ENCODE measurements around the gene NRAP.
A peak's percentile ranks its signal among the peaks of the same experiment; 100 is the strongest.

Gene NRAP, protein sequence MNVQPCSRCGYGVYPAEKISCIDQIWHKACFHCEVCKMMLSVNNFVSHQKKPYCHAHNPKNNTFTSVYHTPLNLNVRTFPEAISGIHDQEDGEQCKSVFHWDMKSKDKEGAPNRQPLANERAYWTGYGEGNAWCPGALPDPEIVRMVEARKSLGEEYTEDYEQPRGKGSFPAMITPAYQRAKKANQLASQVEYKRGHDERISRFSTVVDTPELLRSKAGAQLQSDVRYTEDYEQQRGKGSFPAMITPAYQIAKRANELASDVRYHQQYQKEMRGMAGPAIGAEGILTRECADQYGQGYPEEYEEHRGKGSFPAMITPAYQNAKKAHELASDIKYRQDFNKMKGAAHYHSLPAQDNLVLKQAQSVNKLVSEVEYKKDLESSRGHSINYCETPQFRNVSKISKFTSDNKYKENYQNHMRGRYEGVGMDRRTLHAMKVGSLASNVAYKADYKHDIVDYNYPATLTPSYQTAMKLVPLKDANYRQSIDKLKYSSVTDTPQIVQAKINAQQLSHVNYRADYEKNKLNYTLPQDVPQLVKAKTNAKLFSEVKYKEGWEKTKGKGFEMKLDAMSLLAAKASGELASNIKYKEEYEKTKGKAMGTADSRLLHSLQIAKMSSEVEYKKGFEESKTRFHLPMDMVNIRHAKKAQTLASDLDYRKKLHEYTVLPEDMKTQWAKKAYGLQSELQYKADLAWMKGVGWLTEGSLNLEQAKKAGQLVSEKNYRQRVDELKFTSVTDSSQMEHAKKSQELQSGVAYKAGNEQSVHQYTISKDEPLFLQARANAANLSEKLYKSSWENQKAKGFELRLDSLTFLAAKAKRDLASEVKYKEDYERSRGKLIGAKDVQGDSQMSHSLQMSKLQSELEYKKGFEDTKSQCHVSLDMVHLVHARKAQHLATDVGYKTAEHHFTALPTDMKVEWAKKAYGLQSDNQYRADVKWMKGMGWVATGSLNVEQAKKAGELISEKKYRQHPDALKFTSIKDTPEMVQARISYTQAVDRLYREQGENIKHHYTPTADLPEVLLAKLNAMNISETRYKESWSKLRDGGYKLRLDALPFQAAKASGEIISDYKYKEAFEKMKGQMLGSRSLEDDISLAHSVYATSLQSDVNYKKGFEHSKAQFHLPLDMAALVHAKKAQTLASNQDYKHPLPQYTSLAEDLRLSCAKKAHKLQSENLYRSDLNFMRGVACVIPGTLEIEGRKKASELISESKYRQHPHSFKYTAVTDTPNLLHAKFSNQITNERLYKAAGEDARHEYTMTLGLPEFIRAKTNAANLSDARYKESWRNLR (N-terminal part only)

DNA sequence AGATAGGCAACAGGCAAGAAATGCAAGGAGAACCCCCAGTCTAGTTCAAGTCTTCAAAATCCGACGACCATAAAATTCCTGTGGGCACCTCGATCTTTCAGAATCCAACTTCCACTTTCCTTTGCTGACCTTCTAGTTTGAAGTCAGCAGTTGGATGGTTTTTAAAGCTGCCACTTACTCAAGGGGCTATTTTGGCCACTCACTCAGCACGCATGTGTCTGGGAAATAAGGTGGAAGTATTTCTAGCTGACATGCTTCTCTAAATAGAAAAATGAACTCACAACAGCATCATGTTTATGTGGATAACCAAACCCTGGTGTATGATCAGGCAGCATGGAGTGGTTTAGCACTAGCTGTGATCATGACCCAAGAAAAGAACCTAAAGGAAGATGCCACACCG, at the start of gene NRAP:
Gene NRAP (minus strand): TSS at position 134 of the 400 bp plus-strand sequence. CDS start 159 bp downstream, outside the sequence.
- no peak for DNase-seq

- no peak for DNase-seq
These were observed 49.8 kb upstream of the NRAP start for GRCh38 chr10:113713640-113713982.

DNA sequence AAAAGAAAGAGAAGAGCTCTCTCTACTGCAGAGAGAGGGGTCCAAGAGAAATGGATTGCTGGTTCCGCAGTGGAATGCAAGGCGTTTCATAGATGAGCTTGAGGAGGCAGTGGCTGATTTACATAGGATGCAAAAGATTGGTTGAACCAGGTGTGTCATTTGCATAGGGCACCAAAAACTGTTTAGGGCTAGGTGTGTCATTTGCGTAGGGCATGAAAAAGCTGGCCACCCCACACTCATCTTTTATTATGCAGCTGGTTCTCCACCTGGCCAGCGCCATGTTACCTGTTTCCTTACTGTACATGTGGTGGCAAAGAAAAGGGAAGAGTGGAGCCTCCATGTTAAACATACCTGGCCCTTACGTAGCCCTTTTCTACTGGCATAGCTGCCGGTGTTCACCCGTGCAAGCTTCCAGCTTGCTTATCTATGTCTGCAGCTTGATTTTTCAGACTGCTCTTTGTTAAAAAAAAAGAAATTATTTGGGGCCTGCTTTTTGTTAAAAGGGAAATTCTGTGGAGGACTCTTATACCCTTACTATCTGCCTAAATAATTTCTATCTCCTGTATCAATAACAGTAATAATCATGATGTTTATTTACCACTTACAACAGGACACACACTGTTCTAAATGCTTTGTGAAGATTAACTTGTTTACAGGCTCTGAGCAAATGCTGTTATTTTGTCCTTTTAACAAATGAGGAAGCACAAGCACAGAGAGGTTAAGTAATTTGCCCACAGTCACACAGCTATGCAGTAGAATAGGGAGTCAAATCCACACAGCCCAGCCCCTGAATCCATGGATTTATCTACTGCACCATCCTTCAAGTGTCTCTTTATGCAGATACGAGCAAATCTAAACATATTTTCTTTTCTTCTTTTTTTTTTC, 49.2 kb upstream of the NRAP start:
- peak; percentile 50 for DNase-seq

GRCh38 chr10:113712024-113712423, 48.2 kb upstream of the NRAP start:
- DNase-seq: no peak

DNA sequence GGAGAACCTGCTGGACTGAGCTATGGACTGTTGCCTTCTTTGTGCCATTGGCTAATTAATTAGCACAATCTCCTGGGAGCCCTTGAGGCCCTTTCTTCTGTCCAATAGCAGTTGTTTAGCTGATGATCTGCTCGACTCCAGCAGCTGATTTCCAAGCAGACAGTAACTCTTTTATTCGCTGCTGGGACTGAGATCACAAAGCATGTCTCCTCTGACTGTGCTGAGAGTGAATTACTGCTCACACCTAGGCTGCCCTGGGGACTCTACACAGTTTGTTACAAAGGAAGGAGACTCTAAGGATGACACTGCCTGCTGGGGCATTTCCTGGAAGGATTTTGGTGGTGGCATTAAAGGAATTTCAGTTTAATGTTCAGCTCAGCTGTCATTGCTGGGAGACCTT, 47.3 kb upstream of the NRAP start:
- DNase-seq: no peak

DNA sequence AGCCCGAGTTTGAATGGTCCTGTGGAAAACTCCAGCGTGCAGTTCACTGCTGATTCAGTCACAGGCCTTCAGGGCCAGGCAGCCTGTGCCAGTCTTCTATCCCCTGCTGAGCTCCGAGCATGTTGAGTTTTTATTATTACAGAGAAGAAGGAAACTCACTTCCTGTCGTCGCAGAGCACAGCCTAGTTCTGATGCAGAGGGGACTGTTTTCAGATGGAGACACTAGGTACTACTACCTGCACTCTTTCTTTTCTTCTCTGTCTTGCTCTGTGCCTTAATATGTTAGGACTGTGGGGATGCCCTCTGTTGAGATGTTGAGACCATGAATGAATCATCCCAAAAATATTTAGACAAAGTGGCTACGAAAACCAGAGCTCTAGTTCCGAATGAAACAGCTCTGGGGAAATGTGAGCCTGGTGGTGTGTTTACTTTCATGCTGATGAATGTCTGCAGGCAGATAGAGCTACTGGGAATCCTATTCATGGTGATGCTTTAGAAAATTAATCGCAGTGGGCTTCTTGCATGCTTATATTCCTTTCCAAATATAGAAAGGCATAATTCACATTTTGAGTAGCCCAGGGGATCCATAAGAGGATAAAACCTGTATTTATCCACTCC, 45.5 kb upstream of the NRAP start:
- DNase-seq: no peak

- no peak for DNase-seq
These were observed 44.8 kb upstream of the NRAP start for GRCh38 chr10:113708640-113709039.

DNA sequence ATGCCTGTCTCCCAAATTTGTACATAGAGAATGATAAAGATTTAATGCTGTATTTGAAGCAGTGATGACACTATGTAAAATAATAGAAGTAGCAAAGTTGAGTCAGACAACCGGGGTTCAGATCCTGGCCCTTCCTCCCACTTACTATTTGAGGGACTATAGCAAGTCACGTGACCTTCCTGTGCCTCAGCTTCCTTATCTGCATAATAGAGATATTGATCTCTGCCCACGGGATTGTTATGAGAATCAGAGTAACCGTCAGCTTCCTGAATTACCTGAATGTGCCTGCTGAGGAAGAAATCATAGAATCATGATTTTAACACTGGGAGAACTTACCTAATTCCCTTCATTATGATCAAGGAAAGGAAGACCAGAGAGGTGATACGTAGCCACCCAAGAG, 42.8 kb upstream of the NRAP start:
- DNase-seq: no peak

GRCh38 chr10:113705344-113705652, 41.5 kb upstream of the NRAP start:
- DNase-seq: no peak

GRCh38 chr10:113704637-113705343, 40.9 kb upstream of the NRAP start:
- DNase-seq: peak; percentile 74

- DNase-seq: no peak
These were observed 33.8 kb upstream of the NRAP start for GRCh38 chr10:113697595-113697994.

DNA sequence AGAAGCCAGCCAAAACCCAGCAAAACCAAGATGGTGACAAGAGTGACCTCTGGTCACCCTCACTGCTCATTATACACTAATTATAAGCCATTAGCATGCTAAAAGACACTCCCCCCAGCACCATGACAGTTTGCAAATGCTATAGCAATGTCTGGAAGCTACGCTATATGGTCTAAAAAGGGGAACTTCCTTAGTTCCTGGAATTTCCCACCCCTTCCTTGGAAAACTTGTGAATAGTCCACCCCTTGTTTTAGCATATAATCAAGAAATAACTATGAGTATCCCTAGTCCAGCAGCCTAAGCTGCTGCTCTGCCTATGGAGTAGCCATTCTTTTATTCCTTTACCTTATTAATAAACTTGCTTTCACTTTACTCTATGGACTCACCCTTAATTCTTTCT, 31.9 kb upstream of the NRAP start:
- DNase-seq: no peak

DNA sequence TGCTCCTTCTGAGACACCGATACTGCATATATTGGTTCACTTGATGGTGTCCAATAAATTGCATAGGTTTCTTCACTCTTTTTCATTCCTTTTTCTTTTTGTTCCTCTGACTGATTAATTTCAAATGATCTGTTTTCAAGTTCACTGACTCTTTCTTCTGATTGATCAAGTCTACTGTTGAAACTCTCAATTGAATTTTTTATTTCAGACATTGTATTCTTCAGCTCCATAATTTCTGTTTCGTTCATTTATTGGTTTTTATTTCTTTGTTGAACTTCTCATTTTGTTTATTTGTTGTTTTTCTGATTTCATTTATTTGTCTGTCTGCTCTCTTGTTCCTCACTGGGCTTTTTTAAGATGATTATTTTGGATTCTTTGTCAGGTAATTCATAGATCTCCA, 29.5 kb upstream of the NRAP start:
- no peak for DNase-seq

DNA sequence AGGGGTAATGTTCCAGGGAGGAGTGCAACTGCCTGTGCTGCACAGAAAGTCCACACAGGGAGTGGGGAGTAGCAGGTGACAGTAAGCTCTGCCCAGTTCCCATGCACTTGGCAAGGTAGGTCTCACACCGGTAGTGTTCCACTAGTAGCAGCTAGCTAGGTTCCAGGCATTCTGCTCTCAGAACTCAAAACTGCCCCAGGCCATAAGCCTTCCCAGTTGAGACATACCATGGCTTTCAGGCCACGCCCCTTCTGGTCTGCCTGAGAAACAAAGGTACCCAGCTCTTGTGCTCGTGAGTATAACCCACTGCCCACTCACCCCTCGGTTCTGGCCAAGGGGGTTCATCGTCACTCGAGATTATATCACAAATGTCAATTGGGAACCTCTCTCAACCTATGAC, 28.4 kb upstream of the NRAP start:
- no peak for DNase-seq

DNA sequence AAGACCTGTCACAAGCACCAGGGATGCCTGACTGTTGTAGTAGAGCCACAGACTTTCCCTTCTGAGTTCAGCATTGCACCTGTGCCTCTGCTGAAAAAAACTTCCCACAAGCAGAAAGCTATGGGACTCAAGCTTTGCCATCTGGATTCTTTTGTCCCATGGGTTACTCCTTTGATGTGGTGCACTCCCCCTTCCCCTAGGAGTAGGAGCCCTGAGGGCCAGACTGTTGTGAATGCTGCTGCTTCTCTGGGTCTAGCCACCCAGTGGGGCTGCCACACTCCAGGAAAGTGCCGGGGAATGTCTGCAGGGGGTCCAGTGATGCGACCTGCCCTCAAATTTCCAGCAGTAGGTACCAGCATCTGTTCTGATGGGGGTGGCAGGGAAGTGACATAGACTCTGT, 27.5 kb upstream of the NRAP start:
- DNase-seq: no peak

DNA sequence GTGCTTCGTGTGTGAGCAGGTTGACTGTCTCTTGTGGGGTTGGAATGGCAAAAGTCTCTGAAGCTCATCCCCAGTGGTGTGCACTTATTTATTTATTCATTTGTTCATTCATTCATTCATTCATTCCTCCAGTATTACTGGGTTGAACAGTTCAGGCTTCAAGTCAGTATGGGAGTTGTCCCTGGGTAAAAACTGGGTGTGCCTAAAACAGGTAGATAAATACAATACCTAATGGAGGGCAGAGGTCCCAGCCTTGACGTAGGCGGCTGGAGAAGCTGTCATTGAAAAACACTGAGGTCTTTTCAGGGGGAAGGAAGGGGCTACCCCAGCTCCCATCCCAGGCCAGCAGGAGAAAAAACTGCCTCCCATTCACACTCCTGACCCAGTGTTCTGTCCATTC, 26.9 kb upstream of the NRAP start:
- no peak for DNase-seq

GRCh38 chr10:113689574-113689973, 25.7 kb upstream of the NRAP start:
- no peak for DNase-seq

GRCh38 chr10:113689057-113689456, 25.2 kb upstream of the NRAP start:
- DNase-seq: no peak

- no peak for DNase-seq
These were observed 23.2 kb upstream of the NRAP start for GRCh38 chr10:113687037-113687436.

DNA sequence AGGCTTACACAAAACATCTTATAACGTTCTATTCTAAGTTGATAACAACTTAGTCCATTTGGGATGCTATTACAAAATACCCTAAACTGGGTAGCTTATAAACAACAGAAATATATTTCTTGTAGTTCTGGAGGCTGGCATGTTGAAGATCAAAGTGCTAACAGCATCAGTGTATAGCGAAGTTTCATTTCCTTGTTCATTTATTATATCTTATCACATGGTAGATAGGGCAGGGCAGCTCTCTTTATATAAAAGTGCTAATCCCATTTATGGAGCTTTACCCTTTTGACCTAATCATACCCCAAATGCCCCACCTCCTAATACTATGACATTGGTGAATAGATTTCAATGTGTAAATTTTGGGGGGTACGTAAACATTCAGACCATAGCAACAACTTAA, 22.2 kb upstream of the NRAP start:
- no peak for DNase-seq

GRCh38 chr10:113683300-113683699, 19.5 kb upstream of the NRAP start:
- DNase-seq: peak; percentile 21

Measured in hematopoietic multipotent progenitor cell treated with erythropoietin and hydrocortisone succinate and interleukin-3 and kit ligand, for 4 days (in vitro differentiated cells).